Vagina (tissue), 2 donors: ENCODE results near the gene PIEZO2.

Experiments
- CTCF ChIP-seq, 3 experiments: fragments of 450-650 bp in 2 of 3; fragments of 200-600 bp in 1 of 3; sonication (generic) in 1 of 3; IDR thresholded peaks; one replicate each; pipeline ENCODE4 v1.5.1; 2017 to 2019; ENCODE audit warnings: antibody characterized with exemption in 3 of 3, mild to moderate bottlenecking in 2 of 3, moderate library complexity in 2 of 3
- POLR2AphosphoS5 ChIP-seq, 2 donors: sonication (generic); formaldehyde crosslinking; IDR thresholded peaks; one replicate each; pipeline ENCODE4 v1.9.0; 2017; ENCODE audit warnings: antibody characterized with exemption in 2 of 2, mild to moderate bottlenecking in 2 of 2, low read depth in 1 of 2; ENCODE audit not compliant: insufficient read depth in 1 of 2

GRCh38 chr18:10913919-10914318 lies 235.4 kb downstream of the PIEZO2 start:
- no peak for TF ChIP-seq CTCF (IDR thresholded peaks at IDR 0.05)
- TF ChIP-seq POLR2AphosphoS5 (IDR thresholded peaks at IDR 0.05; ENCODE audit: insufficient read depth in 1 of 2, low read depth in 1 of 2): no peak
